Measurements from ENCODE around the gene MANEAL.

Gene MANEAL

DNA sequence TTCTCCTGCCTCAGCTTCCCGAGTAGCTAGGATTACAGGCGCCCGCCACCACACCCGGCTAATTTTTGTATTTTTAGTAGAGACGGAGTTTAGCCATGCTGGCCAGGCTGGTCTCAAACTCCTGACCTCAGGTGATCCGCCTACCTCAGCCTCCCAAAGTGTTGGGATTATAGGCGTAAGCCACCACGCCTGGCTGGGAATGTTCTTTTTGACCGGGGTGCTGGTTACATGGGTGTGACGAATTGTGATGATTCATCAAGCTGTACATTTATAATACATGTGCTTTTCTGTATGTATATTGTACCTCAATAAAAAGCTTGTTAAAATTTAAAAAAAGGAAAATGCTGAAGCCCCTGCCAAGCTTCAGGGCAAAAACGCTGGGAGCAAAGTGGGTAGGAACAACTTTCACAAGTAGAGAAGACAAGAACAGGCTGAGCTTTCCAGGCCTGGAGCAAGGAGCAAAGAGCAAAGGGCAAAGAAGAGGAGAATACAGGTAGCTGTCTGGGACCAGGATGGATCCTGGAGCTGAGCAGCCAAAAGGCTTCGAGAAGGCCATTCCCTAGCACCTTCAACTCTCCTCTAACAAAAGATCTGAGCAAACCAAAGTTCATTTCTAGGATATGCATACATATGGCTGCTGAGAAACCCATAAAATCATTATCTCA, 34.9 kb downstream of the MANEAL start:
- no peak for TF ChIP-seq GATA1 (IDR thresholded peaks at IDR 0.05; ENCODE audit: low read depth, low read length)
- TF ChIP-seq POLR2A (IDR thresholded peaks at IDR 0.05; ENCODE audit: low read length): no peak
- DNase-seq: no peak

DNA sequence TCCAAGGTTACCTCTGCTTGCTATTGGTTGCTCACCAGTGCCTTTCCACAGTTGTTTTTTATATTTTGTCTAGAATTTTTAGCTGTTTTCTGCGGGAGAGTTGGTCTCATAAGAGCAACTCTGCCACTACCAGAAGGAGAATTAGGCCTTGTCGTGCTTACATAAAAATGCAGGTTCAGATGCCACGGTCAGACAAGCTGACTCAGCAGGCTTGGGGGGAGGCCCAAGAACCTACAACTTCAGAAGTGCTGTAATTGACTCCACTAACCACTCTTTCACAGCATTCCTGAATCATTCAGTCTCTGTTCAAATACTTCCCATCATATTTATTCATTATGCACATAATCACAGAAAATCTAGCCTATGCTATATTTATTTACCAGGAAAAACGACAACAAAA, 37.5 kb downstream of the MANEAL start:
- no peak for DNase-seq
- TF ChIP-seq POLR2A (IDR thresholded peaks at IDR 0.05; ENCODE audit: low read length): no peak
- TF ChIP-seq GATA1 (IDR thresholded peaks at IDR 0.05; ENCODE audit: low read depth, low read length): no peak

GRCh38 chr1:37831809-37832208, 38.2 kb downstream of the MANEAL start:
- DNase-seq: no peak
- TF ChIP-seq POLR2A (IDR thresholded peaks at IDR 0.05; ENCODE audit: low read length): no peak
- no peak for TF ChIP-seq GATA1 (IDR thresholded peaks at IDR 0.05; ENCODE audit: low read depth, low read length)

GRCh38 chr1:37836788-37837187, 43.1 kb downstream of the MANEAL start:
- DNase-seq: no peak

DNA sequence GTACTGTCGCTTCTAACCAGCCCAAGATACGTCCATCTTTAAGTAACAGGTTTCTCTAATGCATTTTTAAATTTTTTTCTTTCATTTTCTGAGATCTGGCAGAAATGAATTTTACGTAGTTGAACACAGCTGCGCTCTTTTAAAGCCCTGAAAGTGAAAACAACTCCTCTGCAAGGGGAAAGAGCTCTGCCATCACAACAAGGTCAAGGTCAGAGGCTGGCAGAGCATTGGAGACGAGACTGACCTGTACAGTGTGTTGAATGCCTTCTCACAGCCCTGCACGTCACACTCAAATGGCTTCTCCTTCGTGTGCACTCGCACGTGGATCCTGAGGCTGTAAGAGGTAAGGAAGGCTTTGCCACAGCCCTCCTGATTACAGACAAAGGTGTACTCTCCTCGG, 46.0 kb downstream of the MANEAL start:
- no peak for TF ChIP-seq POLR2A (IDR thresholded peaks at IDR 0.05; ENCODE audit: low read length)
- TF ChIP-seq GATA1 (IDR thresholded peaks at IDR 0.05; ENCODE audit: low read depth, low read length): no peak
- DNase-seq: no peak

More at GRCh38 chr1:37836788-37837187, 43.1 kb downstream of the MANEAL start:
- TF ChIP-seq GATA1 (IDR thresholded peaks at IDR 0.05; ENCODE audit: low read depth, low read length): no peak
- no peak for TF ChIP-seq POLR2A (IDR thresholded peaks at IDR 0.05; ENCODE audit: low read length)

DNA sequence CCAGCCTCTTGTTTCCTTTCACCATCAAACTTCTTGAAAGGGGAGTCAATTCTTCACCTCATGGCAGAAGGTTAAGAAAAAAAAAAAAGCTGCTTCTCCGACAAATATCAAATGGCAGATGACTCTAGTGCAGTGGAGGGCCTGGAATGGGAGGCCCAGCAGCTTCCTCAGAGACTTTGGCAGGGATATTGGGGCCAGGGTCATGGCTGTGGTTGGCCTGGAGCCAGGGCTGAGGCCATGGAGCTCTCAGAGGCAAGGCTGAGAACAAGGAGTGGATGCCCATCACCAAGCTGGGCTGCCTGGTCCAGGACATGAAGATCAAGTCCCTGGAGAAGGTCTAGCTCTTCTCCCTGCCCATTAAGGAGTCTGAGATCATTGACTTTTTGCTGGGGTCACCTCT, 47.1 kb downstream of the MANEAL start:
- TF ChIP-seq GATA1 (IDR thresholded peaks at IDR 0.05; ENCODE audit: low read depth, low read length) (no peak), POLR2A (IDR thresholded peaks at IDR 0.05; ENCODE audit: low read length) (no peak)
- no peak for DNase-seq

DNA sequence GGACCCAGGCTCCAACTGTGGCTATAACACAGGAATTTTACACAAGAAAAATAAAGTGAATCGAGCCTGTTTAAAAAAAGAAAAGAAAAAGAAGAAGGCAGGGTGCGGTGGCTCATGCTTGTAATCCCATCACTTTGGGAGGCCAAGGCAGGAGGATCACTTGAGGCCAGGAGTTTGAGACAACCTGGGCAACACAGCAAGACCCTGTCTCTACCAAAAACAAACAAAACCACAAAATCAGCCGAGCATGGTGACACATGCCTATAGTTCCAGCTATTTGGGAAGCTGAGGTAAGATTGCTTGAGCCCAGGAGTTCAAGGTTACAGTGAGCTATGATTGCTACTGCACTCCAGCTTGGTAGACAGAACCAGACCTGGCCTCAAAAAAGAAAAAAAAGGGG, 48.0 kb downstream of the MANEAL start:
- TF ChIP-seq GATA1 (IDR thresholded peaks at IDR 0.05; ENCODE audit: low read depth, low read length): no peak
- DNase-seq: no peak

DNA sequence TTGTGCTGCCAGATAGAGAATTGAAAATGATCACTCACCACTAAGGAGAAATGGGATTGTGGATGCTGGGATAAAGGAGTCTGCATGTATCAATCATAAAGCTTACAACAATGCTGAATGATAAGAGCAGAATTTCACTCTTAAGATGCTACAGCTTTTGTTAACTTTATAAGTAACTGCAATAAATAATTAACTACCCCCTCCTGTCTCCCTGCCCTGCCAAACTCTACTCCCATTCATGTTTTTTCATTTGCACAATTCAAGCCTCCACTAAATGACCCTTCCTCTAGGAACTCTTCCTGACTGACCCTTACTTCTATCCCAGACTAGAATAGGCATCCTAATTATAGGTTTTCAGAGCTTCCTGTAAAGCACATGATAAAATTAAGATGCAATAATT, 50.9 kb downstream of the MANEAL start:
- no peak for TF ChIP-seq POLR2A (IDR thresholded peaks at IDR 0.05; ENCODE audit: low read length)
- no peak for TF ChIP-seq GATA1 (IDR thresholded peaks at IDR 0.05; ENCODE audit: low read depth, low read length)
- DNase-seq: no peak

- no peak for DNase-seq
- TF ChIP-seq POLR2A (IDR thresholded peaks at IDR 0.05; ENCODE audit: low read length) (no peak), GATA1 (IDR thresholded peaks at IDR 0.05; ENCODE audit: low read depth, low read length) (no peak)
Measured at GRCh38 chr1:37845049-37845646, 51.5 kb downstream of the MANEAL start.

DNA sequence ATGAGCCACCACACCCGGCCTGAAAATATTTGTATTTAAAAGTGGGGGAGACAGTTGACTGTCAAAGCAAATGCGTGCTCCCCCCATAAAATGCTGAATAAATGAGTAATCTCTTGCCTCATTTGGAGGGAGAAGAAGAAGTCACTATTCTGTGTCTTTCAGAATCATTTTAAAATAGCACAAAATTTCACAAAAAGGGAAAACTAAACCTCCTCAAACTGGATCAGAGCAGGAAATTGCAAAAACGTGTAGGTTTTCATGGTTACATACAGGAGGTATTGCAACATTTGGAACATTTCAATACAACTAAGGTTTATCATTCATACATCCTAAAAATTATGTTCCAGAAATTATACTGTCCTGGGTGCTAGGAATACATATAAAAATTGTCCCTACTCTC, 52.1 kb downstream of the MANEAL start:
- DNase-seq: no peak
- TF ChIP-seq GATA1 (IDR thresholded peaks at IDR 0.05; ENCODE audit: low read depth, low read length): no peak
- no peak for TF ChIP-seq POLR2A (IDR thresholded peaks at IDR 0.05; ENCODE audit: low read length)

DNA sequence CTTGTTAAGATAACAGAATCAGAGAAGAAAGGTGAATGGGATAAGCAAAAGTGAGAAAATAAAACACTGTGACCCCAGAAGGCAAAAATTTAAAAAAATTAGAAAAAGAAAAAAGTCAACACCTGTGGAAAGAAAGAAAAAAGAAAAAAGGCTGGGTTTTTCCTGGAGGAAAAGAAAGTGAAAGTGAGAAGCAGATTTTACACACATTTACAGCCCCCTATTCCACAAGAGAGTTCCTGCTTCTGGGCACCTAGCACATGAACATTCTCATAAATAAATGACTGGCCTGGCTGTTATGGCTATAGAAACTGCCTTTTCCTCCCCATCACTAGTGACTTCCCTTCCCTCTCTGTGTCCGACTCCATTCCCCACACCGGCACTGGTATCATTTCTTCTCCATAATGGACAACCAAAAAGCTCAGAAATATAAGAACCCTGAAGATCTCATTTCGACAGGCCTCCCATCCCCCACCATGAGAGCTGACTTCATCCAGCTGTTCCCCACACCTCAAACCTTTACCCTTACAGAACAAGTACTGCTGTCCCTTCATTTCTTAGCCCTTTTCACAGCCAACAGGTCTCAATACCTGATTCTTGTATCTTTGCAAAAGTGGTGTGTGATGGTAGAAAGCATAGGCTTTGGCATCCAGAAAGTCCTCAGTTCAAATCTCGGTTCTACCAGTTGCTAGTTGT, 53.1 kb downstream of the MANEAL start:
- DNase-seq: no peak
- TF ChIP-seq GATA1 (IDR thresholded peaks at IDR 0.05; ENCODE audit: low read depth, low read length) (no peak), POLR2A (IDR thresholded peaks at IDR 0.05; ENCODE audit: low read length) (no peak)

DNA sequence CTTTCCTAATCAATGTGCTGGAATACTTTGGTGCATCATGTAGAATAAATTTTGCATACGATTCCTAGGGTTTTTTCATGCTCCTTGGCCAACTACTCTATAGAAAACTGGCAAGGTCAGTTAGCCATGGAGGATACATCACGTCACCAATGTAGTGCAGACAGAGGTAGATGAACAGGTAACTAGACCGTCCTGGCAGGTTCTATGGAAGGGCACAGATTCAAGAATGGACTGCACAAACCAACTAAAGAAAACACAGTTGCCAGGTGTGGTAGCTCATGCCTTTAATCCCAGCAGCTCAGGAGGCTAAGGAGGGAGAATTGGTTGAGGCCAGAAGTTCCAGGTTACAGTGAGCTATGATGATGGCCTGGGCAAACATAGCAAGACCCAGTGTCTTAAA, 55.8 kb downstream of the MANEAL start:
- no peak for TF ChIP-seq POLR2A (IDR thresholded peaks at IDR 0.05; ENCODE audit: low read length)
- no peak for TF ChIP-seq GATA1 (IDR thresholded peaks at IDR 0.05; ENCODE audit: low read depth, low read length)
- no peak for DNase-seq

DNA sequence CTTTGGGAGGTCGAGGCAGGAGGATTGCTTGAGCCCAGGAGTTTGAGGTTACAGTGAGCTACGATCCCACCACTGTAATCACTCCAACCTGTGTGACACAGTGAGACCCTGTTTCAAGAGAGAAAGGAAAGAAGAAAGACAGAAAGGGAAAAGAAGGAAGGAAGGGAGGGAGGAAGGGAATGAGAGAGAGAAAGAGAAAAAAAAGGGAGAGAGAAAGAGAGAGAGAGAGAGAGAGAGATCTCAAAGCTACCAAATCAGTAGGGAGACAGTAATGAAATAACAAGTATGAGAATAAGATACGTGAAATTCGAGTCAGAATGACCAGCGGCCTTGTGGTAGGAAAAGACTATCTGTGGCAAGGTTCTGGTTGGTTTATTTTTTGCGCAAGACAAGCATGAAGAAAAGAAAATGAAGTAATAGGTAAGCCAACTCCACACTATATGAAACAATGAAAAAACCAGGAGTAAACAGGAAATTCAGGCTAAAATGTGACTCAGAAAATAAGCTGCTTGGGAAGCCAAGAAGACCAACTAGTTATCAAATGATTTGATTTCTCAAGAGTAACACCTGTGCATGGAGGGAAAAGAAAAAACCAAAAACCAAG, 56.8 kb downstream of the MANEAL start:
- no peak for DNase-seq

More for the DNA sequence above, 56.8 kb downstream of the MANEAL start:
- TF ChIP-seq POLR2A (IDR thresholded peaks at IDR 0.05; ENCODE audit: low read length): no peak
- TF ChIP-seq GATA1 (IDR thresholded peaks at IDR 0.05; ENCODE audit: low read depth, low read length): no peak
